Suprapubic skin (tissue), 4 donors: ENCODE data around the gene ISYNA1.

ENCODE experiments used
- CTCF ChIP-seq, 2 donors: fragments of 200-600 bp in 1 of 2; fragments of 450-650 bp in 1 of 2; sonication (generic) in 1 of 2; IDR thresholded peaks; one replicate each; pipeline ENCODE4 v1.5.1; 2016 to 2019; ENCODE audit warnings: antibody characterized with exemption in 2 of 2, mild to moderate bottlenecking in 1 of 2, moderate library complexity in 1 of 2
- POLR2A ChIP-seq, 2 donors: fragments of 450-650 bp; IDR thresholded peaks; one replicate each; pipeline ENCODE4 v1.6.1; 2017; ENCODE audit warnings: antibody characterized with exemption in 2 of 2, mild to moderate bottlenecking in 2 of 2, moderate library complexity in 2 of 2
- POLR2AphosphoS5 ChIP-seq, 3 donors: sonication (generic); formaldehyde crosslinking; IDR thresholded peaks; one replicate each; pipeline ENCODE4 v1.6.1; 2017; ENCODE audit warnings: antibody characterized with exemption in 3 of 3

DNA sequence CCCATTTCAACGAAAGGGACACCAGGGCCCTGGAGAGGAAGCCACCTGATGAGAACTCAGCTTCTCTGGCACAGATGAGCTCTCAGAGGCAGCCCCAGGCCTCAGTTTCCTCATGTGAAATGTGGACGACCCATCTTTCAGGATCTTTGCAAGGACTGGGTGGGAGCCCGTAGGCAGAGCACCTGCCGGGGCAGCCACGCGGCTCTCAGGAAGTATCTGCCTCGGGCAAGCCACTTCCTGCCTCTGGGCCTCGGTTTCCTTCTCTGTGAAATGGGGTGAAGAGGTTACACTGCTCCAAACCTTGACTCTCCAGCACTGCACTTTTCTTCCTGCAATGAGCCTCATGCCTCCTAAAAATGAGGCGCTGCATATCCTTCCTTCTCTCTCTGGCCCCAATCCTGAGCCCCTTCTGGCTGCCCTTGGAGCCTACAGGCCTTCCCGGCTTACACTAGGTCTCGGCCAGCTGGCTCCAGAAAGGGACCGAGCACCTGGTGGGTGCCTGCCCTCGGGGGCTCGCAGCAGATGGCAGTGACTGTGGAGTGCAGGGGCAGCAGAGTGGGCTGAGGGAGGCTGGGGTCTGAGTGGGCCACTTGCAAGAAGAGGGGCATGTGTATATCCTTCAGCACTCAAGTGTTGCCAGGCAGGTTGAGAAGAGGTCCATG lies 15.3 kb downstream of the ISYNA1 start:
- TF ChIP-seq POLR2A (IDR thresholded peaks at IDR 0.05) (no peak), CTCF (IDR thresholded peaks at IDR 0.05) (no peak), POLR2AphosphoS5 (IDR thresholded peaks at IDR 0.05) (no peak)
